Cardiac muscle cell (in vitro differentiated cells and primary cell): Measurements from ENCODE around the gene MRGPRE. TPM values are rescaled to one million over a fixed set of nuclear protein-coding genes. Genes with fewer than 3 reads are reported as not detected.

ENCODE experiments used
- DNase-seq, 2 donors: peaks; one replicate each; pipeline versions ENCODE4 v3.0.0 to v3.0.0-alpha.2; 2010 to 2017; ENCODE audit warnings: low read depth in 1 of 2, low spot score in 1 of 2
- H3K27ac ChIP-seq: fragments of 200-600 bp; sonication (generic); 2 replicates; pipeline ENCODE4 v1.5.1; 2016
- H3K27me3 ChIP-seq: fragments of 200-600 bp; sonication (generic); 2 replicates; pipeline ENCODE4 v1.6.0; 2016; ENCODE audit warnings: control low read depth
- H3K36me3 ChIP-seq: fragments of 200-600 bp; sonication (generic); 2 replicates; pipeline ENCODE4 v1.5.1; 2016; ENCODE audit warnings: control low read depth
- H3K4me1 ChIP-seq: fragments of 200-600 bp; sonication (generic); 2 replicates; pipeline ENCODE4 v1.8.1; 2017; ENCODE audit warnings: low read depth, mild to moderate bottlenecking, mixed run types
- H3K4me3 ChIP-seq: fragments of 200-600 bp; sonication (generic); 2 replicates; pipeline ENCODE4 v1.5.1; 2016; ENCODE audit warnings: mild to moderate bottlenecking
- H3K9me3 ChIP-seq: fragments of 200-600 bp; sonication (generic); 2 replicates; pipeline ENCODE4 v1.5.1; 2017; ENCODE audit warnings: low read depth, mild to moderate bottlenecking, control low read depth
- polyA plus RNA-seq: library from polyadenylated mRNA; unstranded; fragments of >200 nt; fragmentation: Nextera tagmentation; extraction: Ambion mirVana; gene quantifications from 2 replicates; pipeline ENCODE4 v1.2.1, GENCODE V29; 2016
- total RNA-seq: library from RNA; depleted of rRNA; stranded (reverse); fragments of >200 nt; gene quantifications from 2 replicates; pipeline ENCODE4 v1.2.3, GENCODE V29; 2016
- TF ChIP-seq, protein P1 (sequence below): IDR thresholded peaks from 2 replicates; pipeline ENCODE4 v1.5.1; 2012; ENCODE audit warnings: low read depth, mild to moderate bottlenecking, low read length

Gene MRGPRE
- total and polyA plus RNA-seq, 2 experiments from 2014 or later, result not detected

- Histone ChIP-seq H3K27me3 (peaks cover 2% of the 10 kb centered on the region), H3K9me3 (no peaks in the 10 kb centered on the region), H3K4me1 (no peaks in the 10 kb centered on the region), H3K36me3 (no peaks in the 10 kb centered on the region), H3K27ac (no peak overlapping the region), H3K4me3 (no peak overlapping the region)
- TF ChIP-seq, protein P1, sequence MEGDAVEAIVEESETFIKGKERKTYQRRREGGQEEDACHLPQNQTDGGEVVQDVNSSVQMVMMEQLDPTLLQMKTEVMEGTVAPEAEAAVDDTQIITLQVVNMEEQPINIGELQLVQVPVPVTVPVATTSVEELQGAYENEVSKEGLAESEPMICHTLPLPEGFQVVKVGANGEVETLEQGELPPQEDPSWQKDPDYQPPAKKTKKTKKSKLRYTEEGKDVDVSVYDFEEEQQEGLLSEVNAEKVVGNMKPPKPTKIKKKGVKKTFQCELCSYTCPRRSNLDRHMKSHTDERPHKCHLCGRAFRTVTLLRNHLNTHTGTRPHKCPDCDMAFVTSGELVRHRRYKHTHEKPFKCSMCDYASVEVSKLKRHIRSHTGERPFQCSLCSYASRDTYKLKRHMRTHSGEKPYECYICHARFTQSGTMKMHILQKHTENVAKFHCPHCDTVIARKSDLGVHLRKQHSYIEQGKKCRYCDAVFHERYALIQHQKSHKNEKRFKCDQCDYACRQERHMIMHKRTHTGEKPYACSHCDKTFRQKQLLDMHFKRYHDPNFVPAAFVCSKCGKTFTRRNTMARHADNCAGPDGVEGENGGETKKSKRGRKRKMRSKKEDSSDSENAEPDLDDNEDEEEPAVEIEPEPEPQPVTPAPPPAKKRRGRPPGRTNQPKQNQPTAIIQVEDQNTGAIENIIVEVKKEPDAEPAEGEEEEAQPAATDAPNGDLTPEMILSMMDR, result no peak
- no peak for DNase-seq
These were observed 39.5 kb downstream of the MRGPRE start for GRCh38 chr11:3192511-3193372.

DNA sequence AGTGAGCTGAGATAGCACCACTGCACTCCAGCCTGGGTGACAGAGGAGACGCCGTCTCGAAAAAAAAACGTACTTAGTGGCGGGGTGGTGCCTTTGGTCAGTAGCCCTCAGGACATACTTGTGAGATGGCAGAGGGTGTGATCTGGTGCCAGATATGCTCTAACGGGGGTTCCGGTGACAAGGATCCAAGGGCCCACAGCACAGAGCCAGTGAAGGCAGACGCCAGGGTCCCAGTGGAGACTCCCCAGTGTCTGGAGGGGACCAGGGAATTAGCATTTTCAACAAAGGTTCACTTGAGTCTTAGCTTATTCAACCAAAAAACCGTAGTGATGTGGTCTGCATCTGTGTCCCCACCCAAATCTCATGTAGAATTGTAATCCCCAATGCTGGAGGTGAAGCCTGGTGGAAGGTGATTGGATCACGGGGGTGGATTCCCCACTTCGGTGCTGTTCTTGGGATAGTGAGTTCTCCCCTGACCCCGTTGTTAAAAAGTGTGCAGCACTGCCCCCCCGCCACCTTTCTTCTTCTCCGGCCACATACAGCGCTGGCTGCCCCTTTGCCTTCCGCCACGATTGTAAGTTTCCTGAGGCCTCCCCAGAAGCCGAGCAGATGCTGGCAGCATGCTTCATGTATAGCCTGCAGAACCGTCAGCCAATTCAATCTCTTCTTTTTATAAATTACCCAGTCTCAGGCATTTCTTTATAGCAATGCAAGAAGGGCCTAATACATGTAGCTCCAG is 40.5 kb downstream of the MRGPRE start:
- no peak overlapping the region for H3K27ac ChIP-seq
- DNase-seq, result no peak
- no peaks in the 10 kb centered on the region for H3K4me1 ChIP-seq
- TF ChIP-seq, protein P1, result no peak
- H3K36me3 ChIP-seq, result no peaks in the 10 kb centered on the region
- H3K9me3 ChIP-seq, result no peaks in the 10 kb centered on the region
- H3K27me3 ChIP-seq, result no peaks in the 10 kb centered on the region
- H3K4me3 ChIP-seq, result no peak overlapping the region

DNA sequence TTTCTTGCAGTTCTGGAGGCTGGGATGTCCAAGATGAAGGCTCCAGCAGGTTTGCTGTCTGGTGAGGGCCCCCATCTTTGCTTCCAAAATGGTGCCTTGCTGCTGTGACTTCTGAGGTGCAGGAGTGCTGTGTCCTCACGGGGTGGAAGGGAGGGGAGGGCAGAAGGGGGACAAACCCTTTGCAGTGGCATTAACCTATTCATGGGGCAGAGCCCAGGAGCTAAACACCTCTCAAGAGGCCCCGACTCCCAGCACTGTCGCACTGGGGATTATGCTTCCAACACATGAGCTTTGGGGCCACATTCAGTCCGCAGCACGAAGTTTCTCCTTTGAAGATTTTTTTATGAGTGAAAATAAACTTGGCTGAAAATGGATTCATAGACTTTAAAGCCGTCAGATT is 41.6 kb downstream of the MRGPRE start:
- Histone ChIP-seq H3K9me3 (no peaks in the 10 kb centered on the region), H3K36me3 (no peaks in the 10 kb centered on the region), H3K4me1 (no peaks in the 10 kb centered on the region), H3K4me3 (no peak overlapping the region), H3K27ac (no peak overlapping the region), H3K27me3 (no peaks in the 10 kb centered on the region)
- TF ChIP-seq, protein P1, result no peak
- DNase-seq, result no peak

GRCh38 chr11:3189886-3190583 is 42.2 kb downstream of the MRGPRE start:
- no peak for DNase-seq
- Histone ChIP-seq H3K4me3 (no peak overlapping the region), H3K9me3 (no peaks in the 10 kb centered on the region), H3K36me3 (no peaks in the 10 kb centered on the region), H3K27ac (no peak overlapping the region), H3K4me1 (no peaks in the 10 kb centered on the region), H3K27me3 (no peaks in the 10 kb centered on the region)
- TF ChIP-seq, protein P1, result no peak

DNA sequence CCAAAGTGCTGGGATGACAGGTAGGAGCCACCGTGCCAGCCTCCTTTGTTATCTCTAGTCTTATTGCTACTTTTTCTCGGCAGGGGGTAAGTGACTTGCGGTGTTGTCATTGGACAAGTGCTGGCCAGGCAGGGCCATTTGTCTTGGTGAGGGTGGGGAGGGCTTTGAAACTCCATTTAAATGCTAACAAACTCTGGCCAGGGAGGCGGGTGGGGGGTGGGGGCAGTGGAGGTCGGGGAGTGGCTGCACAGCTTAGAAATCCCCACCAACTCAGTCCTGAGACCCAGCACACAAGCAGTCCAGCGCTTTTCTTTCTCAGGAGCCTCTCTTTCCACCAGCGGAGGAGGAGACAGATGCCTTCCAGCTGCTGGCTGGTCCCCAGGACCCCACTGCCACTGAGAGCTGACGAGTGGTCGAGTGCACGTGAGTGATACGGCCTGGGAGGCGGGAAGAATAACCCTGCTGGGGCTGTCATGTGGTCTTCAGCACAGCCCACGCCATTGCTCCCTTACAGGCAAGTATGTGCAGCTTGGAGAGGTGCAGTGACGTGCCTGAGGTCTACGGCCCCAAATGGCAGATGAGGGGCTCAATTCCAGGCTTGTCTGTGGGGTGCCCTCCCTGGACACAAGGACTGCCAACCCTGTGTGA is 42.9 kb downstream of the MRGPRE start:
- no peaks in the 10 kb centered on the region for H3K4me1 ChIP-seq
- DNase-seq, result peak; percentile 14 to 27
- H3K27ac ChIP-seq, result no peak overlapping the region
- no peaks in the 10 kb centered on the region for H3K9me3 ChIP-seq
- H3K27me3 ChIP-seq, result no peaks in the 10 kb centered on the region
- no peaks in the 10 kb centered on the region for H3K36me3 ChIP-seq
- no peak overlapping the region for H3K4me3 ChIP-seq
- TF ChIP-seq, protein P1, result no peak
